ENCODE data around the gene CPA1. TPM values are rescaled to one million over a fixed set of nuclear protein-coding genes. Genes with fewer than 3 reads are reported as not detected.

CPA1 gene
- total and polyA plus RNA-seq, 4 donors = 0.31 to 12.5 (median 0.73) TPM

DNA sequence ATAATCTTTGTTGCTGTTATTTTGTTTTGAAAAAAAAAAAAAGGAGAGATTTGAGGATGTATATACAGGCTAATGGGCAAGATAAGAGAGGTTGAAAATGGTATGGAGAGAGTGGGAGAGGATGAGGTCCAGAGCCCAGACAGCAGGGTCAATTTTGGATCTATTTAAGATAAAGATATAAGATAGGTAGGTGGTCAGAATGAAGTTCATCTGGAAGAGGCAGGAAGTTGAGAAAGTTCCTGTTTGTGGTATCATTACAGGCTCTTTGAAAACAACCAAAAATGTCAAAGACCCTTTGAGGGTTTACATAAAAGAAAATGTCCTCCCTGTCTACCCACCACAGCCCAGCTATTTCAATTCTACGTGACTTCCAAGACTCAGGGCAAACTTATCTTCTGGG is 53.0 kb downstream of the CPA1 start:
- no peak for TF ChIP-seq CTCF (IDR thresholded peaks at IDR 0.05; ENCODE audit: control extremely low read depth, extremely low read depth)
- H3K4me1 ChIP-seq (ENCODE audit: control insufficient read depth in 5 of 5, insufficient read depth in 5 of 5, low read length in 5 of 5) = peaks cover 0 to 56% (median 7%) of the 10 kb centered on the region in 5 donors
- no peaks in the 10 kb centered on the region for H3K9me3 ChIP-seq (ENCODE audit: control insufficient read depth in 4 of 4, insufficient read depth in 3 of 4, low read length in 3 of 4)
- no peak for ATAC-seq (ENCODE audit: insufficient read depth, low FRiP score)
- peak; percentile 46 to 85 (median 80) for DNase-seq
- H3K4me3 ChIP-seq = no peak overlapping the region
- WGBS, 2 donors = 24 to 66% methylated on average over 1 of the region's 1 CpG
- H3K9ac ChIP-seq (ENCODE audit: insufficient read depth in 1 of 2, low read length in 2 of 2) = no peak overlapping the region
- H3K27me3 ChIP-seq (ENCODE audit: control insufficient read depth in 3 of 3, insufficient read depth in 3 of 3, low read length in 2 of 3) = no peaks in the 10 kb centered on the region
- no peak overlapping the region for H3K27ac ChIP-seq (ENCODE audit: low read depth in 1 of 2, low read length in 1 of 2)
- peaks cover 0 to 4% (median 0%) of the 10 kb centered on the region in 4 donors for H3K36me3 ChIP-seq (ENCODE audit: control insufficient read depth in 4 of 4, insufficient read depth in 4 of 4, low read length in 4 of 4)

DNA sequence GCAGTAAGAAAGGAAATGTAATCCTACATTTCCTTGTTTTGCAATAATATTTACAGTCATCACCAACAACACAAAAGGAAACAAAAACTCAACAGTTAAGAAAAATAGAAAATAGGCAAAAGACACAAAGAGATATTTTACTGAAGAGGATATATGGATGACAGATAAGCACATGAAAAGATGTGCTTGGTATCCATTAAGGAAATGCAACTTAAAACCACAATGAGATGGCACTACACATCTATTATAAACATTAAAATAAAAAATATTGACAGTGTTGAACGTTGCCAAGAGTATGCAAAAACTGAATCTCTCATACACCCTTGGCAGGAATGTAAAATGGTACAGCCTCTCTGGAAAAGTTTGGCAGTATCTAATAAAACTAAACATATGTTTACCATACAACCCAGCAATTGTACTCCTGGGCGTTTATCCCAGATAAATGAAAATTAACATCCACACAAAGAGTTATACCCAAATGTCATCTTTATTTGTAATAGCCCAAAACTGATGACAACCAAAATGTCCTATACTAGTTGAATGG is 55.1 kb downstream of the CPA1 start:
- Histone ChIP-seq H3K27me3 (ENCODE audit: control insufficient read depth in 3 of 3, insufficient read depth in 3 of 3, low read length in 2 of 3) (no peaks in the 10 kb centered on the region), H3K9me3 (ENCODE audit: control insufficient read depth in 4 of 4, insufficient read depth in 3 of 4, low read length in 3 of 4) (no peaks in the 10 kb centered on the region), H3K4me1 (ENCODE audit: control insufficient read depth in 5 of 5, insufficient read depth in 5 of 5, low read length in 5 of 5) (peaks cover 0 to 47% (median 12%) of the 10 kb centered on the region in 5 donors), H3K27ac (ENCODE audit: low read depth in 1 of 2, low read length in 1 of 2) (no peak overlapping the region), H3K9ac (ENCODE audit: insufficient read depth in 1 of 2, low read length in 2 of 2) (no peak overlapping the region), H3K36me3 (ENCODE audit: control insufficient read depth in 4 of 4, insufficient read depth in 4 of 4, low read length in 4 of 4) (peaks cover 0 to 4% (median 0%) of the 10 kb centered on the region in 4 donors), H3K4me3 (no peak overlapping the region)
- DNase-seq (peak in 2 of 3 donors; percentile 60 to 68), ATAC-seq (ENCODE audit: insufficient read depth, low FRiP score) (no peak)
- no peak for TF ChIP-seq CTCF (IDR thresholded peaks at IDR 0.05; ENCODE audit: control extremely low read depth, extremely low read depth)
- 36 to 50% methylated on average over 2 of the region's 2 CpGs for WGBS, 2 donors

DNA sequence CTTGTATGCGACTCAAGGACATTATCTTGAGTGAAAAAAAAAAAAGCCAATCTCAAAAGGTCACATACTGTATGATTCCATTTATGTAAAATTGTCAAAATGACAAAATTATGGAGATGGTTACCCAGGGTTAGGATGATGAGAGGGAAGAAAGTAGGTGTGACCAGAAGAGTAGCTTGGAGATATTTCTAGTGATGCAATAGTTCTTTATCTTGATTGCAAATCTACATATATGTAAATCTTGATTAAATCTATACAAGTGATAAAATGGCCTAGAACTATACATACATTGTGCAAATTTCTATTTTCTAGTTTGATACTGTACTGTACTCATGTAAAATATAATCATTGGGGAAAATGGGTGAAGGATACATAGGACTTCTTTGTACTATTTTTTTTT is 56.0 kb downstream of the CPA1 start:
- 90 to 94% methylated on average over 1 of the region's 1 CpG for WGBS, 2 donors
- H3K9me3 ChIP-seq (ENCODE audit: control insufficient read depth in 4 of 4, insufficient read depth in 3 of 4, low read length in 3 of 4) = no peaks in the 10 kb centered on the region
- no peak for TF ChIP-seq CTCF (IDR thresholded peaks at IDR 0.05; ENCODE audit: control extremely low read depth, extremely low read depth)
- ATAC-seq (ENCODE audit: insufficient read depth, low FRiP score) (no peak), DNase-seq (no peak)
- peaks cover 0 to 4% (median 0%) of the 10 kb centered on the region in 4 donors for H3K36me3 ChIP-seq (ENCODE audit: control insufficient read depth in 4 of 4, insufficient read depth in 4 of 4, low read length in 4 of 4)
- no peak overlapping the region for H3K27ac ChIP-seq (ENCODE audit: low read depth in 1 of 2, low read length in 1 of 2)
- H3K4me3 ChIP-seq = no peak overlapping the region
- peaks cover 0 to 40% (median 10%) of the 10 kb centered on the region in 5 donors for H3K4me1 ChIP-seq (ENCODE audit: control insufficient read depth in 5 of 5, insufficient read depth in 5 of 5, low read length in 5 of 5)
- no peaks in the 10 kb centered on the region for H3K27me3 ChIP-seq (ENCODE audit: control insufficient read depth in 3 of 3, insufficient read depth in 3 of 3, low read length in 2 of 3)
- no peak overlapping the region for H3K9ac ChIP-seq (ENCODE audit: insufficient read depth in 1 of 2, low read length in 2 of 2)

Other genes starting within 250 kb of the CPA1 start
- 10 to 100 TPM; 16.9 to 22.2 TPM for gene TMEM209, start 175.1 kb upstream of the CPA1 start, total RNA-seq
- gene TMEM209, start 175.1 kb upstream of the CPA1 start, polyA plus RNA-seq = 1 to 10 TPM; 8.3 to 8.4 TPM
- not detected for gene SSMEM1, start 172.6 kb upstream of the CPA1 start, total RNA-seq
- not detected for gene SSMEM1, start 172.6 kb upstream of the CPA1 start, polyA plus RNA-seq
- gene CPA2, start 113.6 kb upstream of the CPA1 start, total RNA-seq = 1 to 10 TPM in 1 of 2 donors, not detected in 1; 2.0 TPM
- gene CPA2, start 113.6 kb upstream of the CPA1 start, polyA plus RNA-seq = under 1 TPM in 1 of 2 donors, not detected in 1; 0.21 TPM
- gene CPA4, start 87.3 kb upstream of the CPA1 start, total RNA-seq = 1 to 10 TPM in 1 of 2 donors, under 1 TPM in 1; 0.55 to 1.7 TPM
- gene CPA4, start 87.3 kb upstream of the CPA1 start, polyA plus RNA-seq = 1 to 10 TPM in 1 of 2 donors, under 1 TPM in 1; 0.65 to 2.3 TPM
- gene CPA5, start 35.7 kb upstream of the CPA1 start, total RNA-seq = not detected
- under 1 TPM; 0.08 to 0.10 TPM for gene CPA5, start 35.7 kb upstream of the CPA1 start, polyA plus RNA-seq
- 10 to 100 TPM; 14.6 to 15.3 TPM for gene CEP41, start 60.5 kb downstream of the CPA1 start, total RNA-seq
- gene CEP41, start 60.5 kb downstream of the CPA1 start, polyA plus RNA-seq = 1 to 10 TPM; 3.7 to 8.6 TPM
- 100 to 1,000 TPM in 1 of 2 donors, 10 to 100 TPM in 1; 47.9 to 195 TPM for gene MEST, start 111.6 kb downstream of the CPA1 start, total RNA-seq
- 10 to 100 TPM; 22.3 to 91.1 TPM for gene MEST, start 111.6 kb downstream of the CPA1 start, polyA plus RNA-seq